ENCODE measurements around the gene IFT57.

IFT57 gene

GRCh38 chr3:108184824-108185223 is 37.4 kb downstream of the IFT57 start:
- H3K4me3 ChIP-seq (ENCODE audit: low read length) = no peak overlapping the region
- no peaks in the 10 kb centered on the region for H3K27me3 ChIP-seq (replicated peaks; ENCODE audit: control insufficient read depth, insufficient read depth, low read length)
- DNase-seq (ENCODE audit: low read depth) = no peak
- H3K4me1 ChIP-seq (ENCODE audit: control insufficient read depth, insufficient read depth, low read length) = peaks cover 4% of the 10 kb centered on the region
- no peak overlapping the region for H3K9ac ChIP-seq (ENCODE audit: low read length)
- no peaks in the 10 kb centered on the region for H3K9me3 ChIP-seq (ENCODE audit: control insufficient read depth, low read length)
- peaks cover 26% of the 10 kb centered on the region for H3K36me3 ChIP-seq (ENCODE audit: control insufficient read depth, insufficient read depth, low read length, severe bottlenecking)

- Histone ChIP-seq H3K36me3 (ENCODE audit: control insufficient read depth, insufficient read depth, low read length, severe bottlenecking) (peaks cover 18% of the 10 kb centered on the region), H3K4me1 (ENCODE audit: control insufficient read depth, insufficient read depth, low read length) (peaks cover 10% of the 10 kb centered on the region)
Measured at GRCh38 chr3:108183971-108184370, 38.3 kb downstream of the IFT57 start.

GRCh38 chr3:108183181-108183580 is 39.0 kb downstream of the IFT57 start:
- Histone ChIP-seq H3K4me1 (ENCODE audit: control insufficient read depth, insufficient read depth, low read length) (peaks cover 18% of the 10 kb centered on the region), H3K9me3 (ENCODE audit: control insufficient read depth, low read length) (no peaks in the 10 kb centered on the region), H3K27me3 (replicated peaks; ENCODE audit: control insufficient read depth, insufficient read depth, low read length) (no peaks in the 10 kb centered on the region), H3K36me3 (ENCODE audit: control insufficient read depth, insufficient read depth, low read length, severe bottlenecking) (peaks cover 13% of the 10 kb centered on the region), H3K9ac (ENCODE audit: low read length) (no peak overlapping the region), H3K4me3 (ENCODE audit: low read length) (no peak overlapping the region)
- peak; percentile 26 for DNase-seq (ENCODE audit: low read depth)

More at GRCh38 chr3:108183971-108184370, 38.3 kb downstream of the IFT57 start:
- no peak for DNase-seq (ENCODE audit: low read depth)
- Histone ChIP-seq H3K4me3 (ENCODE audit: low read length) (no peak overlapping the region), H3K9me3 (ENCODE audit: control insufficient read depth, low read length) (no peaks in the 10 kb centered on the region), H3K27me3 (replicated peaks; ENCODE audit: control insufficient read depth, insufficient read depth, low read length) (no peaks in the 10 kb centered on the region), H3K9ac (ENCODE audit: low read length) (no peak overlapping the region)

GRCh38 chr3:108182339-108182738 is 39.9 kb downstream of the IFT57 start:
- Histone ChIP-seq H3K9ac (ENCODE audit: low read length) (no peak overlapping the region), H3K9me3 (ENCODE audit: control insufficient read depth, low read length) (no peaks in the 10 kb centered on the region), H3K36me3 (ENCODE audit: control insufficient read depth, insufficient read depth, low read length, severe bottlenecking) (peaks cover 5% of the 10 kb centered on the region), H3K4me1 (ENCODE audit: control insufficient read depth, insufficient read depth, low read length) (peaks cover 19% of the 10 kb centered on the region), H3K27me3 (replicated peaks; ENCODE audit: control insufficient read depth, insufficient read depth, low read length) (no peaks in the 10 kb centered on the region), H3K4me3 (ENCODE audit: low read length) (no peak overlapping the region)
- DNase-seq (ENCODE audit: low read depth) = peak; percentile 39

GRCh38 chr3:108181172-108181571 is 41.1 kb downstream of the IFT57 start:
- no peaks in the 10 kb centered on the region for H3K27me3 ChIP-seq (replicated peaks; ENCODE audit: control insufficient read depth, insufficient read depth, low read length)
- peaks cover 5% of the 10 kb centered on the region for H3K36me3 ChIP-seq (ENCODE audit: control insufficient read depth, insufficient read depth, low read length, severe bottlenecking)
- H3K9me3 ChIP-seq (ENCODE audit: control insufficient read depth, low read length) = no peaks in the 10 kb centered on the region
- H3K9ac ChIP-seq (ENCODE audit: low read length) = no peak overlapping the region
- peaks cover 19% of the 10 kb centered on the region for H3K4me1 ChIP-seq (ENCODE audit: control insufficient read depth, insufficient read depth, low read length)
- DNase-seq (ENCODE audit: low read depth) = peak; percentile 38
- no peak overlapping the region for H3K4me3 ChIP-seq (ENCODE audit: low read length)

GRCh38 chr3:108180194-108180593 is 42.0 kb downstream of the IFT57 start:
- H3K27me3 ChIP-seq (replicated peaks; ENCODE audit: control insufficient read depth, insufficient read depth, low read length) = no peaks in the 10 kb centered on the region
- peaks cover 19% of the 10 kb centered on the region for H3K4me1 ChIP-seq (ENCODE audit: control insufficient read depth, insufficient read depth, low read length)
- H3K9ac ChIP-seq (ENCODE audit: low read length) = no peak overlapping the region
- H3K36me3 ChIP-seq (ENCODE audit: control insufficient read depth, insufficient read depth, low read length, severe bottlenecking) = no peaks in the 10 kb centered on the region
- no peak overlapping the region for H3K4me3 ChIP-seq (ENCODE audit: low read length)
- DNase-seq (ENCODE audit: low read depth) = peak; percentile 58
- no peaks in the 10 kb centered on the region for H3K9me3 ChIP-seq (ENCODE audit: control insufficient read depth, low read length)

- Histone ChIP-seq H3K4me3 (ENCODE audit: low read length) (no peak overlapping the region), H3K9me3 (ENCODE audit: control insufficient read depth, low read length) (no peaks in the 10 kb centered on the region), H3K36me3 (ENCODE audit: control insufficient read depth, insufficient read depth, low read length, severe bottlenecking) (no peaks in the 10 kb centered on the region), H3K9ac (ENCODE audit: low read length) (no peak overlapping the region), H3K4me1 (ENCODE audit: control insufficient read depth, insufficient read depth, low read length) (peaks cover 19% of the 10 kb centered on the region), H3K27me3 (replicated peaks; ENCODE audit: control insufficient read depth, insufficient read depth, low read length) (no peaks in the 10 kb centered on the region)
- peak; percentile 60 for DNase-seq (ENCODE audit: low read depth)
Measured at GRCh38 chr3:108178676-108179075, 43.5 kb downstream of the IFT57 start.

GRCh38 chr3:108177536-108177935 is 44.7 kb downstream of the IFT57 start:
- no peaks in the 10 kb centered on the region for H3K9me3 ChIP-seq (ENCODE audit: control insufficient read depth, low read length)
- H3K4me1 ChIP-seq (ENCODE audit: control insufficient read depth, insufficient read depth, low read length) = peaks cover 19% of the 10 kb centered on the region
- no peaks in the 10 kb centered on the region for H3K27me3 ChIP-seq (replicated peaks; ENCODE audit: control insufficient read depth, insufficient read depth, low read length)
- H3K36me3 ChIP-seq (ENCODE audit: control insufficient read depth, insufficient read depth, low read length, severe bottlenecking) = no peaks in the 10 kb centered on the region
- no peak for DNase-seq (ENCODE audit: low read depth)
- no peak overlapping the region for H3K9ac ChIP-seq (ENCODE audit: low read length)
- no peak overlapping the region for H3K4me3 ChIP-seq (ENCODE audit: low read length)

- H3K9ac ChIP-seq (ENCODE audit: low read length) = no peak overlapping the region
- DNase-seq (ENCODE audit: low read depth) = no peak
- no peaks in the 10 kb centered on the region for H3K27me3 ChIP-seq (replicated peaks; ENCODE audit: control insufficient read depth, insufficient read depth, low read length)
- no peaks in the 10 kb centered on the region for H3K9me3 ChIP-seq (ENCODE audit: control insufficient read depth, low read length)
- no peaks in the 10 kb centered on the region for H3K36me3 ChIP-seq (ENCODE audit: control insufficient read depth, insufficient read depth, low read length, severe bottlenecking)
- H3K4me3 ChIP-seq (ENCODE audit: low read length) = no peak overlapping the region
- H3K4me1 ChIP-seq (ENCODE audit: control insufficient read depth, insufficient read depth, low read length) = peaks cover 19% of the 10 kb centered on the region
Measured at GRCh38 chr3:108175352-108175751, 46.9 kb downstream of the IFT57 start.

- H3K4me3 ChIP-seq (ENCODE audit: low read length) = no peak overlapping the region
- H3K4me1 ChIP-seq (ENCODE audit: control insufficient read depth, insufficient read depth, low read length) = no peaks in the 10 kb centered on the region
- no peak overlapping the region for H3K9ac ChIP-seq (ENCODE audit: low read length)
- H3K36me3 ChIP-seq (ENCODE audit: control insufficient read depth, insufficient read depth, low read length, severe bottlenecking) = peaks cover 4% of the 10 kb centered on the region
- H3K9me3 ChIP-seq (ENCODE audit: control insufficient read depth, low read length) = no peaks in the 10 kb centered on the region
- H3K27me3 ChIP-seq (replicated peaks; ENCODE audit: control insufficient read depth, insufficient read depth, low read length) = no peaks in the 10 kb centered on the region
- DNase-seq (ENCODE audit: low read depth) = no peak
Measured at GRCh38 chr3:108171106-108171505, 51.1 kb downstream of the IFT57 start.

- H3K9ac ChIP-seq (ENCODE audit: low read length) = no peak overlapping the region
- no peaks in the 10 kb centered on the region for H3K9me3 ChIP-seq (ENCODE audit: control insufficient read depth, low read length)
- H3K36me3 ChIP-seq (ENCODE audit: control insufficient read depth, insufficient read depth, low read length, severe bottlenecking) = peaks cover 30% of the 10 kb centered on the region
- no peaks in the 10 kb centered on the region for H3K27me3 ChIP-seq (replicated peaks; ENCODE audit: control insufficient read depth, insufficient read depth, low read length)
- no peak overlapping the region for H3K4me3 ChIP-seq (ENCODE audit: low read length)
- no peak for DNase-seq (ENCODE audit: low read depth)
- H3K4me1 ChIP-seq (ENCODE audit: control insufficient read depth, insufficient read depth, low read length) = peaks cover 8% of the 10 kb centered on the region
Measured at GRCh38 chr3:108164391-108164790, 57.8 kb downstream of the IFT57 start.

GRCh38 chr3:108159865-108160264 is 62.4 kb downstream of the IFT57 start:
- Histone ChIP-seq H3K9ac (ENCODE audit: low read length) (no peak overlapping the region), H3K4me3 (ENCODE audit: low read length) (no peak overlapping the region), H3K27me3 (replicated peaks; ENCODE audit: control insufficient read depth, insufficient read depth, low read length) (no peaks in the 10 kb centered on the region), H3K4me1 (ENCODE audit: control insufficient read depth, insufficient read depth, low read length) (peaks cover 8% of the 10 kb centered on the region), H3K9me3 (ENCODE audit: control insufficient read depth, low read length) (no peaks in the 10 kb centered on the region), H3K36me3 (ENCODE audit: control insufficient read depth, insufficient read depth, low read length, severe bottlenecking) (peaks cover 18% of the 10 kb centered on the region)
- peak; percentile 25 for DNase-seq (ENCODE audit: low read depth)
